Common myeloid progenitor, CD34-positive (primary cell): ENCODE data around the gene POLH.
"Not testable (repeated sequence)": the region's sequence is repeated elsewhere in the genome, so short reads cannot be mapped to it uniquely, and the experiment has no call there.

Experiments used
- CTCF ChIA-PET: fragments of 350-600 bp; sonication (Branson Sonifier 250); formaldehyde crosslinking; loops from one replicate; lab custom pipeline; 2021; ENCODE audit warnings: antibody characterized with exemption; lab: Charles Lee
- POLR2A ChIA-PET: fragments of 350-600 bp; sonication (Branson Sonifier 250); formaldehyde crosslinking; loops from one replicate; lab custom pipeline; 2021; ENCODE audit warnings: antibody characterized with exemption; lab: Charles Lee
- DNase-seq, 3 donors: peaks; one replicate each; pipeline versions ENCODE4 v3.0.0 to v3.0.0-alpha.2; 2013
- H3K27ac ChIP-seq, 2 experiments: 1 replicate in 1 of 2; 2 replicates in 1 of 2; pipeline ENCODE4 v1.7.0; 2013; ENCODE audit warnings: inconsistent platforms in 2 of 2, low read length in 2 of 2, mild to moderate bottlenecking in 2 of 2, low read depth in 1 of 2, moderate library complexity in 1 of 2; ENCODE audit not compliant: severe bottlenecking in 2 of 2, insufficient read depth in 1 of 2, poor library complexity in 1 of 2
- H3K27me3 ChIP-seq, 5 experiments: replicated peaks in 2 of 5; 1 replicate in 3 of 5; 2 replicates in 2 of 5; pipeline versions ENCODE4 v1.6.1 to v1.7.0; 2013; ENCODE audit warnings: low read length in 4 of 5, mild to moderate bottlenecking in 2 of 5, moderate library complexity in 2 of 5, inconsistent platforms in 1 of 5; ENCODE audit not compliant: insufficient read depth in 5 of 5, control insufficient read depth in 4 of 5
- H3K36me3 ChIP-seq, 4 experiments: 1 replicate in 2 of 4; 2 replicates in 2 of 4; pipeline versions ENCODE4 v1.6.1 to v1.7.0; 2013; ENCODE audit warnings: low read length in 3 of 4, control low read depth in 1 of 4, mild to moderate bottlenecking in 1 of 4; ENCODE audit not compliant: control insufficient read depth in 4 of 4, insufficient read depth in 4 of 4
- H3K4me1 ChIP-seq, 4 experiments: 1 replicate in 3 of 4; 2 replicates in 1 of 4; pipeline versions ENCODE4 v1.6.1 to v1.7.1; 2013; ENCODE audit warnings: low read length in 3 of 4, mild to moderate bottlenecking in 3 of 4, control low read depth in 1 of 4, inconsistent platforms in 1 of 4, moderate library complexity in 1 of 4; ENCODE audit not compliant: control insufficient read depth in 4 of 4, insufficient read depth in 4 of 4; ENCODE audit errors: control extremely low read depth in 1 of 4
- H3K4me3 ChIP-seq, 7 experiments: 1 replicate in 4 of 7; 2 replicates in 3 of 7; pipeline versions ENCODE4 v1.5.1 to v1.7.0; 2013; ENCODE audit warnings: mild to moderate bottlenecking in 7 of 7, low read length in 6 of 7, moderate library complexity in 6 of 7, inconsistent platforms in 2 of 7, low read depth in 2 of 7, control low read depth in 1 of 7; ENCODE audit not compliant: insufficient read depth in 4 of 7, control insufficient read depth in 1 of 7; ENCODE audit errors: extremely low read depth in 1 of 7
- H3K9me3 ChIP-seq, 5 experiments: 1 replicate in 4 of 5; 2 replicates in 1 of 5; pipeline versions ENCODE4 v1.6.1 to v1.7.1; 2013; ENCODE audit warnings: low read length in 4 of 5, mild to moderate bottlenecking in 2 of 5, inconsistent platforms in 1 of 5, low read depth in 1 of 5, moderate library complexity in 1 of 5; ENCODE audit not compliant: control insufficient read depth in 4 of 5, insufficient read depth in 2 of 5; ENCODE audit errors: control extremely low read depth in 1 of 5
- WGBS: methylation state at CpG from one replicate; pipeline ENCODE4 v1.1.5; 2013; ENCODE audit not compliant: insufficient coverage; 5-methylcytosine and 5-hydroxymethylcytosine counted together

The POLH gene

GRCh38 chr6:43657221-43657802 lies 81.3 kb downstream of the POLH start:
- Histone ChIP-seq H3K4me3 (no peak overlapping the region), H3K36me3 (no peaks in the 10 kb centered on the region), H3K9me3 (peaks cover 0 to 9% (median 0%) of the 10 kb centered on the region in 5 experiments), H3K4me1 (no peaks in the 10 kb centered on the region), H3K27me3 (no peaks in the 10 kb centered on the region), H3K27ac (no peak overlapping the region)
- ChIA-PET CTCF (interaction anchor here (1.4 to 1.5 kb wide), 2 partner anchors 9 to 48 kb away, joined by 4 read pairs; no protein-coding TSS in a partner anchor), POLR2A (interaction anchor here (0.9 kb wide), 1 partner anchor 8 kb away, joined by 3 read pairs; no protein-coding TSS in a partner anchor)
- no peak for DNase-seq
- 100% methylated on average over 1 of the region's 3 CpGs for WGBS

DNA sequence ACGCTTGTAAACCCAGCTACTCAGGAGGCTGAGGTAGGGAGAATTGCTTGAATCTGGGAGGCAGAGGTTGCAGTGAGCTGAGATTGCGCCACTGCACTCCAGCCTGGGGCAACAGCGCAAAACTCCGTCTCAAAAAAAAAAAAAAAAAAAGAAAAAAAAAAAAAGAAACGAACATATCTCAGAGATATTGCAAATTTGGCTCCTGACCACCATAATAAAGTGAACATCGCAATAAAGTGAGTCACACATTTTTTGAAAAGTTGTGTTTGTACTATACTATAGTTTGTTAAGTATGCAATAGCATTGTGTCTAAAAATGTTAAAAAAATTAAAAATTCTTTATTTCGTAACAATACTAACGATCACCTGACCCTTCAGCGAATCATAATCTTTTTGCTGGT lies 82.2 kb downstream of the POLH start:
- Histone ChIP-seq H3K27me3 (no peaks in the 10 kb centered on the region), H3K4me3 (no peak overlapping the region), H3K9me3 (peaks cover 0 to 9% (median 0%) of the 10 kb centered on the region in 5 experiments), H3K36me3 (no peaks in the 10 kb centered on the region), H3K4me1 (no peaks in the 10 kb centered on the region), H3K27ac (no peak overlapping the region)
- CTCF ChIA-PET = interaction anchor here (1.0 to 1.4 kb wide), 2 partner anchors 8 to 10 kb away, joined by 4 read pairs; no protein-coding TSS in a partner anchor
- WGBS = 98% methylated on average over 4 of the region's 9 CpGs
- no peak for DNase-seq
- POLR2A ChIA-PET = interaction anchor here (0.9 kb wide), 1 partner anchor 8 kb away, joined by 3 read pairs; no protein-coding TSS in a partner anchor

- H3K9me3 ChIP-seq, H3K27ac ChIP-seq, H3K27me3 ChIP-seq, H3K36me3 ChIP-seq, DNase-seq, H3K4me3 ChIP-seq, POLR2A ChIA-PET, H3K4me1 ChIP-seq: not testable (repeated sequence)
- CTCF ChIA-PET = interaction anchor here (1.6 to 2.0 kb wide), 2 partner anchors 22 to 417 kb away, joined by 3 to 6 read pairs; no protein-coding TSS in a partner anchor
- 100% methylated on average over 2 of the region's 5 CpGs for WGBS
These were observed 87.0 kb downstream of the POLH start for GRCh38 chr6:43662948-43663347.
